C4-2B (cell line): ENCODE measurements around the gene OR52E1.

Source experiments
- ZFX ChIP-seq: fragments of 450-650 bp; IDR thresholded peaks from 2 replicates; pipeline ENCODE4 v1.6.1; 2017
- TF ChIP-seq, protein P1 (sequence below): fragments of 450-650 bp; conservative IDR thresholded peaks from 2 replicates; pipeline ENCODE4 v1.5.1; 2017; ENCODE audit warnings: mild to moderate bottlenecking

- TF ChIP-seq, protein P1, sequence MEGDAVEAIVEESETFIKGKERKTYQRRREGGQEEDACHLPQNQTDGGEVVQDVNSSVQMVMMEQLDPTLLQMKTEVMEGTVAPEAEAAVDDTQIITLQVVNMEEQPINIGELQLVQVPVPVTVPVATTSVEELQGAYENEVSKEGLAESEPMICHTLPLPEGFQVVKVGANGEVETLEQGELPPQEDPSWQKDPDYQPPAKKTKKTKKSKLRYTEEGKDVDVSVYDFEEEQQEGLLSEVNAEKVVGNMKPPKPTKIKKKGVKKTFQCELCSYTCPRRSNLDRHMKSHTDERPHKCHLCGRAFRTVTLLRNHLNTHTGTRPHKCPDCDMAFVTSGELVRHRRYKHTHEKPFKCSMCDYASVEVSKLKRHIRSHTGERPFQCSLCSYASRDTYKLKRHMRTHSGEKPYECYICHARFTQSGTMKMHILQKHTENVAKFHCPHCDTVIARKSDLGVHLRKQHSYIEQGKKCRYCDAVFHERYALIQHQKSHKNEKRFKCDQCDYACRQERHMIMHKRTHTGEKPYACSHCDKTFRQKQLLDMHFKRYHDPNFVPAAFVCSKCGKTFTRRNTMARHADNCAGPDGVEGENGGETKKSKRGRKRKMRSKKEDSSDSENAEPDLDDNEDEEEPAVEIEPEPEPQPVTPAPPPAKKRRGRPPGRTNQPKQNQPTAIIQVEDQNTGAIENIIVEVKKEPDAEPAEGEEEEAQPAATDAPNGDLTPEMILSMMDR = no peak
- TF ChIP-seq ZFX = no peak
These were observed 4.3 kb upstream of the OR52E1 start for GRCh38 chr11:5065027-5065426.
